ENCODE measurements around the gene MISP. TPM values are rescaled to one million over a fixed set of nuclear protein-coding genes. Genes with fewer than 3 reads are reported as not detected.

MISP gene
- total and polyA plus RNA-seq, 2 of the 4 experiments (the other 2 are of a cell fraction): not detected

GRCh38 chr19:756821-757688 lies 6.1 kb downstream of the MISP start (continued):
- TF ChIP-seq ELK1 (IDR thresholded peaks at IDR 0.05; ENCODE audit: borderline replicate concordance, low read depth, low read length): no peak

- Histone ChIP-seq H2AK9ac (replicated peaks; ENCODE audit: low read depth, low read length, poor library complexity) (peak overlapping the region; percentile 55), H2AK5ac (ENCODE audit: low read depth, low read length) (no peak overlapping the region), H4K91ac (ENCODE audit: insufficient read depth, low read depth, low read length) (no peak overlapping the region), H3K56ac (ENCODE audit: extremely low read depth, insufficient read depth, low read length) (no peak overlapping the region), H4K20me1 (ENCODE audit: insufficient read depth, low read length) (no peaks in the 10 kb centered on the region), H3K14ac (replicated peaks; ENCODE audit: low read depth, low read length) (no peak overlapping the region), H3K4me3 (ENCODE audit: insufficient read depth, low read depth, low read length) (no peak overlapping the region), H2AFZ (replicated peaks; ENCODE audit: low read length, poor library complexity) (no peak overlapping the region), H3K18ac (ENCODE audit: low read depth, low read length) (no peak overlapping the region), H3K79me1 (ENCODE audit: low read depth in 1 of 2, low read length in 2 of 2) (no peaks in the 10 kb centered on the region), H3K9me3 (ENCODE audit: control insufficient read depth, insufficient read depth, low read length) (peaks cover 16% of the 10 kb centered on the region; the same call in 1 of the 2 replicates), H3K4me2 (ENCODE audit: low read depth, low read length) (no peak overlapping the region), H3K27ac (ENCODE audit: insufficient read depth, low read length) (no peak overlapping the region), H4K8ac (ENCODE audit: low read depth in 2 of 2, low read length in 2 of 2) (no peak overlapping the region), H3K23ac (ENCODE audit: low read depth, low read length) (no peak overlapping the region), H3K27me3 (ENCODE audit: control insufficient read depth, insufficient read depth, low read length) (no peaks in the 10 kb centered on the region; the same call in 1 of the 2 replicates), H2BK15ac (ENCODE audit: low read depth, low read length) (no peak overlapping the region), H3K9ac (ENCODE audit: low read depth, low read length) (no peak overlapping the region), H2BK5ac (ENCODE audit: low read depth, low read length, poor library complexity, severe bottlenecking) (no peak overlapping the region), H4K5ac (ENCODE audit: low read depth, low read length) (no peak overlapping the region), H2BK20ac (ENCODE audit: low read depth, low read length) (no peak overlapping the region), H3K36me3 (ENCODE audit: control insufficient read depth, insufficient read depth, low read length) (no peaks in the 10 kb centered on the region), H3K4me1 (ENCODE audit: control insufficient read depth, insufficient read depth, low read length) (peaks cover 3% of the 10 kb centered on the region), H3K9me1 (ENCODE audit: insufficient read depth, low read length) (no peaks in the 10 kb centered on the region), H3K4ac (ENCODE audit: low read depth, low read length) (no peak overlapping the region), H2BK120ac (ENCODE audit: low read depth, low read length) (no peak overlapping the region)
- ATAC-seq (ENCODE audit: low read depth) (no peak), DNase-seq (no peak)
- ChIA-PET CTCF (no interaction called here), POLR2A (ENCODE audit: unreplicated experiment) (no interaction called here)
- in situ Hi-C loops (cut with MboI; ENCODE audit: low sequenced_read_pairs): no loop called here
- dilution Hi-C loops (cut with HindIII; ENCODE audit: low sequenced_read_pairs, unreplicated experiment): no loop called here
- intact Hi-C loops (cut with micrococcal nuclease): no loop called here
- WGBS, 2 experiments (ENCODE audit: extremely low coverage in 2 of 2, insufficient read length in 1 of 2): 89% methylated on average over 26 of the region's 50 CpGs; no CpG with 5 or more reads in 1 of the 2 experiments
- no TSS peak for BruUV-seq (replicated peaks)
- TF ChIP-seq SMC3 (IDR thresholded peaks at IDR 0.05; ENCODE audit: low read depth, low read length): no peak
- TF ChIP-seq CEBPB (IDR thresholded peaks at IDR 0.05; ENCODE audit: low read depth, low read length): no peak
- no peak for TF ChIP-seq FOS (IDR thresholded peaks at IDR 0.05; ENCODE audit: low read depth, low read length)
- no peak for TF ChIP-seq POLR2A (IDR thresholded peaks at IDR 0.05; ENCODE audit: low read depth, low read length)
- TF ChIP-seq RAD21 (IDR thresholded peaks at IDR 0.05; ENCODE audit: low read length): no peak
- TF ChIP-seq MAFK (IDR thresholded peaks at IDR 0.05; ENCODE audit: low read depth, low read length): no peak
- no peak for TF ChIP-seq MAZ (IDR thresholded peaks at IDR 0.05; ENCODE audit: borderline replicate concordance, low read depth, low read length)
- no peak for TF ChIP-seq RFX5 (IDR thresholded peaks at IDR 0.05; ENCODE audit: low read depth, low read length)
- no peak for TF ChIP-seq USF2 (IDR thresholded peaks at IDR 0.05; ENCODE audit: low read depth, low read length)
- TF ChIP-seq BHLHE40 (IDR thresholded peaks at IDR 0.05; ENCODE audit: low read depth, low read length): no peak
Measured at GRCh38 chr19:757811-758668, 7.1 kb downstream of the MISP start.
